ENCODE measurements around the gene ANKRD66. TPM values are rescaled to one million over a fixed set of nuclear protein-coding genes. Genes with fewer than 3 reads are reported as not detected.

ANKRD66 gene
- total and polyA plus RNA-seq, 2 of the 4 experiments (the other 2 are of a cell fraction), result not detected

GRCh38 chr6:46730921-46731461 is 15.7 kb upstream of the ANKRD66 start:
- no peak for ATAC-seq (ENCODE audit: low read depth)
- Histone ChIP-seq H2BK15ac (ENCODE audit: low read depth, low read length) (no peak overlapping the region), H3K23ac (ENCODE audit: low read depth, low read length) (no peak overlapping the region), H3K14ac (replicated peaks; ENCODE audit: low read depth, low read length) (no peak overlapping the region), H2BK20ac (ENCODE audit: low read depth, low read length) (no peak overlapping the region), H4K20me1 (ENCODE audit: insufficient read depth, low read length) (no peaks in the 10 kb centered on the region), H4K5ac (ENCODE audit: low read depth, low read length) (no peak overlapping the region), H3K4me1 (ENCODE audit: control insufficient read depth, insufficient read depth, low read length) (0 out of 2 replicates have a peak, but pooled peaks cover 2% of the 10 kb centered on the region), H3K79me1 (ENCODE audit: low read depth in 1 of 2, low read length in 2 of 2) (no peaks in the 10 kb centered on the region), H3K9me1 (ENCODE audit: insufficient read depth, low read length) (no peaks in the 10 kb centered on the region), H2AK9ac (replicated peaks; ENCODE audit: low read depth, low read length, poor library complexity) (no peak overlapping the region), H3K9ac (ENCODE audit: low read depth, low read length) (no peak overlapping the region), H3K36me3 (ENCODE audit: control insufficient read depth, insufficient read depth, low read length) (no peaks in the 10 kb centered on the region), H4K91ac (ENCODE audit: insufficient read depth, low read depth, low read length) (no peak overlapping the region), H4K8ac (ENCODE audit: low read depth in 2 of 2, low read length in 2 of 2) (no peak overlapping the region), H3K4ac (ENCODE audit: low read depth, low read length) (no peak overlapping the region), H3K4me3 (ENCODE audit: insufficient read depth, low read depth, low read length) (no peak overlapping the region), H3K9me3 (ENCODE audit: control insufficient read depth, insufficient read depth, low read length) (no peaks in the 10 kb centered on the region), H2BK5ac (ENCODE audit: low read depth, low read length, poor library complexity, severe bottlenecking) (no peak overlapping the region), H3K27ac (ENCODE audit: insufficient read depth, low read length) (no peak overlapping the region), H3K56ac (ENCODE audit: extremely low read depth, insufficient read depth, low read length) (no peak overlapping the region), H3K27me3 (ENCODE audit: control insufficient read depth, insufficient read depth, low read length) (peaks cover 26% of the 10 kb centered on the region), H3K4me2 (ENCODE audit: low read depth, low read length) (no peak overlapping the region), H2BK120ac (ENCODE audit: low read depth, low read length) (no peak overlapping the region), H2AK5ac (ENCODE audit: low read depth, low read length) (no peak overlapping the region), H3K18ac (ENCODE audit: low read depth, low read length) (no peak overlapping the region), H2AFZ (replicated peaks; ENCODE audit: low read length, poor library complexity) (no peak overlapping the region)
- dilution Hi-C loops (cut with HindIII; ENCODE audit: low sequenced_read_pairs, unreplicated experiment), result no loop called here
- no peak for DNase-seq
- BruUV-seq (replicated peaks), result no TSS peak
- TF ChIP-seq, protein P1, sequence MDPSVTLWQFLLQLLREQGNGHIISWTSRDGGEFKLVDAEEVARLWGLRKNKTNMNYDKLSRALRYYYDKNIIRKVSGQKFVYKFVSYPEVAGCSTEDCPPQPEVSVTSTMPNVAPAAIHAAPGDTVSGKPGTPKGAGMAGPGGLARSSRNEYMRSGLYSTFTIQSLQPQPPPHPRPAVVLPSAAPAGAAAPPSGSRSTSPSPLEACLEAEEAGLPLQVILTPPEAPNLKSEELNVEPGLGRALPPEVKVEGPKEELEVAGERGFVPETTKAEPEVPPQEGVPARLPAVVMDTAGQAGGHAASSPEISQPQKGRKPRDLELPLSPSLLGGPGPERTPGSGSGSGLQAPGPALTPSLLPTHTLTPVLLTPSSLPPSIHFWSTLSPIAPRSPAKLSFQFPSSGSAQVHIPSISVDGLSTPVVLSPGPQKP (IDR thresholded peaks at IDR 0.05; ENCODE audit: borderline replicate concordance, low read depth, low read length), result no peak
- no peak for TF ChIP-seq RAD21 (IDR thresholded peaks at IDR 0.05; ENCODE audit: low read length)
- no peak for TF ChIP-seq MAZ (IDR thresholded peaks at IDR 0.05; ENCODE audit: borderline replicate concordance, low read depth, low read length)
- no peak for TF ChIP-seq POLR2A (IDR thresholded peaks at IDR 0.05; ENCODE audit: low read depth, low read length)
- TF ChIP-seq, protein P2, sequence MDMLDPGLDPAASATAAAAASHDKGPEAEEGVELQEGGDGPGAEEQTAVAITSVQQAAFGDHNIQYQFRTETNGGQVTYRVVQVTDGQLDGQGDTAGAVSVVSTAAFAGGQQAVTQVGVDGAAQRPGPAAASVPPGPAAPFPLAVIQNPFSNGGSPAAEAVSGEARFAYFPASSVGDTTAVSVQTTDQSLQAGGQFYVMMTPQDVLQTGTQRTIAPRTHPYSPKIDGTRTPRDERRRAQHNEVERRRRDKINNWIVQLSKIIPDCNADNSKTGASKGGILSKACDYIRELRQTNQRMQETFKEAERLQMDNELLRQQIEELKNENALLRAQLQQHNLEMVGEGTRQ (IDR thresholded peaks at IDR 0.05; ENCODE audit: low read depth, low read length), result no peak
- TF ChIP-seq, protein P3, sequence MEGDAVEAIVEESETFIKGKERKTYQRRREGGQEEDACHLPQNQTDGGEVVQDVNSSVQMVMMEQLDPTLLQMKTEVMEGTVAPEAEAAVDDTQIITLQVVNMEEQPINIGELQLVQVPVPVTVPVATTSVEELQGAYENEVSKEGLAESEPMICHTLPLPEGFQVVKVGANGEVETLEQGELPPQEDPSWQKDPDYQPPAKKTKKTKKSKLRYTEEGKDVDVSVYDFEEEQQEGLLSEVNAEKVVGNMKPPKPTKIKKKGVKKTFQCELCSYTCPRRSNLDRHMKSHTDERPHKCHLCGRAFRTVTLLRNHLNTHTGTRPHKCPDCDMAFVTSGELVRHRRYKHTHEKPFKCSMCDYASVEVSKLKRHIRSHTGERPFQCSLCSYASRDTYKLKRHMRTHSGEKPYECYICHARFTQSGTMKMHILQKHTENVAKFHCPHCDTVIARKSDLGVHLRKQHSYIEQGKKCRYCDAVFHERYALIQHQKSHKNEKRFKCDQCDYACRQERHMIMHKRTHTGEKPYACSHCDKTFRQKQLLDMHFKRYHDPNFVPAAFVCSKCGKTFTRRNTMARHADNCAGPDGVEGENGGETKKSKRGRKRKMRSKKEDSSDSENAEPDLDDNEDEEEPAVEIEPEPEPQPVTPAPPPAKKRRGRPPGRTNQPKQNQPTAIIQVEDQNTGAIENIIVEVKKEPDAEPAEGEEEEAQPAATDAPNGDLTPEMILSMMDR (conservative IDR thresholded peaks at IDR 0.05; ENCODE audit: low read depth, low read length), result no peak
- TF ChIP-seq CEBPB (IDR thresholded peaks at IDR 0.05; ENCODE audit: low read depth, low read length), result no peak
- TF ChIP-seq FOS (IDR thresholded peaks at IDR 0.05; ENCODE audit: low read depth, low read length), result no peak
- TF ChIP-seq CHD1 (IDR thresholded peaks at IDR 0.05; ENCODE audit: low read depth, low read length), result no peak
- TF ChIP-seq MAFK (IDR thresholded peaks at IDR 0.05; ENCODE audit: low read depth, low read length), result no peak
- TF ChIP-seq BHLHE40 (IDR thresholded peaks at IDR 0.05; ENCODE audit: low read depth, low read length), result no peak
- no peak for TF ChIP-seq MXI1 (IDR thresholded peaks at IDR 0.05; ENCODE audit: borderline replicate concordance, low read depth, low read length)
- TF ChIP-seq RCOR1 (IDR thresholded peaks at IDR 0.05; ENCODE audit: insufficient replicate concordance, low read length), result no peak
- TF ChIP-seq RFX5 (IDR thresholded peaks at IDR 0.05; ENCODE audit: low read depth, low read length), result no peak
- TF ChIP-seq SMC3 (IDR thresholded peaks at IDR 0.05; ENCODE audit: low read depth, low read length), result no peak
- TF ChIP-seq NFE2L2 (IDR thresholded peaks at IDR 0.05; ENCODE audit: low read depth, low read length), result no peak
- intact Hi-C loops (cut with micrococcal nuclease), result no loop called here
- in situ Hi-C loops (cut with MboI; ENCODE audit: low sequenced_read_pairs), result no loop called here
- no CpG with 5 or more reads among the region's 4 CpGs for WGBS, 2 experiments (ENCODE audit: extremely low coverage in 2 of 2, insufficient read length in 1 of 2)
- ChIA-PET POLR2A (ENCODE audit: unreplicated experiment) (no interaction called here), CTCF (no interaction called here)
